A673 (cell line): ENCODE results near the gene GH2. TPM values are rescaled to one million over a fixed set of nuclear protein-coding genes. Genes with fewer than 3 reads are reported as not detected.

ENCODE experiments used
- BruUV-seq: library from RNA; stranded (reverse); fragments of 400-500 nt; replicated peaks from 2 replicates; lab custom pipeline; 2021; lab: Mats Ljungman, UMichigan
- CTCF ChIA-PET: fragments of 300-600 bp; sonication (Branson Sonifier 250); formaldehyde crosslinking; loops from one replicate; lab custom pipeline; 2022; ENCODE audit warnings: antibody characterized with exemption; lab: Charles Lee
- POLR2A ChIA-PET: fragments of 300-600 bp; sonication (Branson Sonifier 250); formaldehyde crosslinking; loops from one replicate; lab custom pipeline; 2022; ENCODE audit warnings: antibody characterized with exemption; ENCODE audit not compliant: low non-redundant PET; lab: Charles Lee
- DNase-seq: peaks from one replicate; pipeline ENCODE4 v3.0.0-alpha.2; 2015; ENCODE audit warnings: low spot score
- H3K27ac ChIP-seq: fragments of 200-600 bp; sonication (generic); 2 replicates; pipeline ENCODE4 v1.5.1; 2016; ENCODE audit warnings: mixed run types, low read depth, mild to moderate bottlenecking, mixed read lengths, antibody characterized with exemption, low read length; ENCODE audit not compliant: poor library complexity, severe bottlenecking
- H3K27me3 ChIP-seq: fragments of 200-600 bp; sonication (generic); replicated peaks from 2 replicates; pipeline ENCODE4 v1.6.1; 2017; ENCODE audit warnings: mixed run types, low read depth, mild to moderate bottlenecking, mixed read lengths, antibody characterized with exemption, low read length; ENCODE audit not compliant: insufficient read depth, poor library complexity
- H3K36me3 ChIP-seq: fragments of 200-600 bp; sonication (generic); 2 replicates; pipeline ENCODE4 v1.6.1; 2016; ENCODE audit warnings: mixed run types, mild to moderate bottlenecking, mixed read lengths, antibody characterized with exemption, low read length; ENCODE audit not compliant: insufficient read depth, poor library complexity, severe bottlenecking
- H3K4me1 ChIP-seq: fragments of 200-600 bp; sonication (generic); 2 replicates; pipeline ENCODE4 v1.6.1; 2017; ENCODE audit warnings: mixed run types, mild to moderate bottlenecking, mixed read lengths, antibody characterized with exemption, low read length; ENCODE audit not compliant: insufficient read depth, poor library complexity, severe bottlenecking
- H3K4me3 ChIP-seq: fragments of 200-600 bp; sonication (generic); 2 replicates; pipeline ENCODE4 v1.5.1; 2016; ENCODE audit warnings: low read depth, mixed run types, mild to moderate bottlenecking, mixed read lengths, low read length; ENCODE audit not compliant: poor library complexity, severe bottlenecking
- H3K9me3 ChIP-seq: fragments of 200-600 bp; sonication (generic); 2 replicates; pipeline ENCODE4 v1.6.1; 2016; ENCODE audit warnings: mixed run types, low read depth, mild to moderate bottlenecking, mixed read lengths, antibody characterized with exemption, low read length; ENCODE audit not compliant: poor library complexity, severe bottlenecking
- EZH2 ChIP-seq: fragments of 200-600 bp; sonication (generic); IDR thresholded peaks from 2 replicates; pipeline ENCODE4 v1.6.1; 2017; ENCODE audit warnings: borderline replicate concordance, low read depth, mild to moderate bottlenecking, mixed read lengths, antibody characterized with exemption, low read length; ENCODE audit not compliant: poor library complexity, severe bottlenecking
- intact Hi-C: fragments of 100-400 bp; cut with micrococcal nuclease; formaldehyde crosslinking; loops from one replicate; pipeline ENCODE4 v1.10.0; 2022; ENCODE audit not compliant: unreplicated experiment
- total RNA-seq: library from RNA; stranded (reverse); gene quantifications from 2 replicates; pipeline ENCODE4 v1.2.3, GENCODE V29; 2021
- TF ChIP-seq, protein P1 (sequence below): fragments of 300-800, 200-600 bp; sonication (generic); conservative IDR thresholded peaks from 2 replicates; pipeline ENCODE4 v1.5.1; 2017; ENCODE audit warnings: low read depth, mild to moderate bottlenecking, antibody characterized with exemption, low read length, moderate library complexity, mixed read lengths

GH2 gene
- total RNA-seq, 1 experiment from 2014 or later: not detected

DNA sequence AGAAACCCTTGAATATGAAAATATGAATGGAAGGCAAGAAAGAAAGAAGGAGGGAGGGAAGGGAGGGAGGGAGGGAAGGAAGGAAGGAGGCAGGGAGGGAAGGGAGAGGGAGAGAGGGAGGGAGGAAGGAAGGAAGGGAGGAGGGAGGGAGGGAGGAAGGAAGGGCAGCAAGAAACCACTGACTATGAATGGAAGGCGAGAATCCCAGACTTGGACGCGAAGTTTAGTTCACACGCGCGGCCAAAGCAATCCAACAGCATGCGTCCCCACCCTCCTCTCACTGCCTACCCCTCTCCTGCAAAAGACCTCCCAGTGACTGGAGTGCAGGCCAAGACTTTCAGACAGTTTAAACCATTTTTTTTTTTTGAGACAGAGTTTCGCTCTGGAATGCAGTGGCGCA lies 31.3 kb downstream of the GH2 start:
- CTCF ChIA-PET: no interaction called here
- no peak overlapping the region for H3K27ac ChIP-seq

DNA sequence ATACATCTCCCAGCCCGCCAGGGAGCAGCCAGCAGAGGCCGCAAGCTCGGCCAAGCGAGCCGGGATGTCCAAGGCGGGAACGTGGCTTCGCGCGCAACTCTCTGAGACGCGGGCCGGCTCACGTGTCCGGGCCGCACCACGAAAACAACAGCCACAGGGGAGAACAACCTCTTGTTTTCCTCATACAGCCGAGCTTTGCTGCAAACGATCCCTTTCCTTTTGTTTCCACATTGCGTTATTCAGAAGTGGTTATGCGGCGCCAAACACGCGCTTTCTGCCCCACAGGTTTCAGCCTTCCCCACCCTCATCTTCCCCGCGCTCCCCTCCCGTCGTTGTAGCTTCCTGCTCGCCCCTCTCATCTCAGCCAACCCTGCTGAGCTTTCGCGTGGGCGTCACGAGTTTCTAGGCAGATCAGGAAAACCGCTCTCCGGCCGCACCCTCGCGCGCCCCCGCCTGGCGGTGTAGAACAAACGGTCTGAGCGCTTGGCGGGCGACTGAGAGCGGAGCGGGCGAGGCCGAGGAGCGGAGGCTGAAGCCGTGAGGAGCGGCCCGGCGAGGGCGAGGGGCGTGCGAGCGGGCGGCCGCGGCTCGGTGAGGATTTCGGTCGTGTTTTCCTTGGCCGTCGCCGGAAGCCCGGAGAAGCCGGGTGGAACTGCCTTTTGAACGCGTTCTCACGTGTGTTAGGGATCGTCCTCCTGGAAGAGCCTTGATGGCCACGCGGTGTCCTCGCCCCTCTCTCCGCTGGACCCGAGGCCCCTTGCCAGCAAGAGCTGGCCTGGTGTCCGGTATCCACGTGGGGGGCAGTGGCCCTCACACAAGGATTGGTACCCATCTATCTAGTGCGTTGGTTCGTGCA lies 32.7 kb downstream of the GH2 start:
- intact Hi-C loops: no loop called here
- H3K27ac ChIP-seq: no peak overlapping the region
- CTCF ChIA-PET: interaction anchor here (0.6 kb wide), 1 partner anchor 272 kb away, joined by 3 read pairs; no protein-coding TSS in a partner anchor
- H3K9me3 ChIP-seq: no peaks in the 10 kb centered on the region
- DNase-seq: peak; percentile 53
- H3K4me1 ChIP-seq: no peaks in the 10 kb centered on the region
- TF ChIP-seq EZH2: no peak
- TF ChIP-seq, protein P1, sequence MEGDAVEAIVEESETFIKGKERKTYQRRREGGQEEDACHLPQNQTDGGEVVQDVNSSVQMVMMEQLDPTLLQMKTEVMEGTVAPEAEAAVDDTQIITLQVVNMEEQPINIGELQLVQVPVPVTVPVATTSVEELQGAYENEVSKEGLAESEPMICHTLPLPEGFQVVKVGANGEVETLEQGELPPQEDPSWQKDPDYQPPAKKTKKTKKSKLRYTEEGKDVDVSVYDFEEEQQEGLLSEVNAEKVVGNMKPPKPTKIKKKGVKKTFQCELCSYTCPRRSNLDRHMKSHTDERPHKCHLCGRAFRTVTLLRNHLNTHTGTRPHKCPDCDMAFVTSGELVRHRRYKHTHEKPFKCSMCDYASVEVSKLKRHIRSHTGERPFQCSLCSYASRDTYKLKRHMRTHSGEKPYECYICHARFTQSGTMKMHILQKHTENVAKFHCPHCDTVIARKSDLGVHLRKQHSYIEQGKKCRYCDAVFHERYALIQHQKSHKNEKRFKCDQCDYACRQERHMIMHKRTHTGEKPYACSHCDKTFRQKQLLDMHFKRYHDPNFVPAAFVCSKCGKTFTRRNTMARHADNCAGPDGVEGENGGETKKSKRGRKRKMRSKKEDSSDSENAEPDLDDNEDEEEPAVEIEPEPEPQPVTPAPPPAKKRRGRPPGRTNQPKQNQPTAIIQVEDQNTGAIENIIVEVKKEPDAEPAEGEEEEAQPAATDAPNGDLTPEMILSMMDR: 0 out of 2 replicates have a peak, but pooled peaks have one; percentile 29
- no peaks in the 10 kb centered on the region for H3K27me3 ChIP-seq
- no TSS peak for BruUV-seq
- H3K4me3 ChIP-seq: no peak overlapping the region
- POLR2A ChIA-PET: no interaction called here
- H3K36me3 ChIP-seq: no peaks in the 10 kb centered on the region

More for the DNA sequence above, 31.3 kb downstream of the GH2 start:
- intact Hi-C loops: no loop called here
- DNase-seq: no peak
- POLR2A ChIA-PET: no interaction called here
- no peaks in the 10 kb centered on the region for H3K4me1 ChIP-seq
- BruUV-seq: no TSS peak
- no peaks in the 10 kb centered on the region for H3K9me3 ChIP-seq
- no peak overlapping the region for H3K4me3 ChIP-seq
- TF ChIP-seq, protein P1: no peak
- no peak for TF ChIP-seq EZH2
- H3K27me3 ChIP-seq: no peaks in the 10 kb centered on the region
- H3K36me3 ChIP-seq: no peaks in the 10 kb centered on the region

DNA sequence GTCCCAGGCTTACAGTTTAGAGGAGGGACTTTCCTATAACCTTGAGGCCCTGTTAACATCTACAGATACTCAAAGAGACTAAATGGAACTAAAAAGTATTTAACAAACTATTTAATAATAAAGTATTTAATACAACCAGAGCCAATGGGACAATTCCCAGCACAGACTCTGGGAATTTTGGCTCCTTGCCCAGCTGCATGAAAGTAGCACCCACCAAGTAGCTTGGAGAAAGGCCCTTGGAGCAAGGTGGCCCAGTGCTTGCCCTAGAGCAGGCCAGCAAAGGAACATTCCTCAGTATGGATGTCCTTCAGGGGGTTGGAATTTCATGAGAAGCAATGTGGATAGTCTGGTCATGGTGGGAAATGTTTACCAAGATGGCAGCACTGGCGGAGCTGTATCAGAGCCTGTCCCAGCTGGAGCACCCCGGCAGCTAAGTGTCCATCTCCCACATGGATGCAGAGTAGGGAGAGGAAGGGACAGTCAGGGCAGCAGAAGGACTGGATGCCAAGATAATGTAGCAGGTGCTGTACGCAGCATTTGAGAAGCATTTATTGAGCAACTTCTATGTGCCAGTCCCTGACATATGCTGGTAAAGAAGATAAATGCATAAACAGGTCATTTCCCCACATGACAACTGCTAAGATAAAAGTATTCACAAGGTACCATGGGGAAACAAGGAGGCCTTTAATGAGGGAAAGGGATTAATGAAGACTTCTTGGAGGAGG lies 34.1 kb downstream of the GH2 start:
- no peak for DNase-seq
- POLR2A ChIA-PET: no interaction called here
- H3K4me3 ChIP-seq: no peak overlapping the region
- BruUV-seq: no TSS peak
- CTCF ChIA-PET: no interaction called here
- intact Hi-C loops: no loop called here
- no peaks in the 10 kb centered on the region for H3K4me1 ChIP-seq
- H3K36me3 ChIP-seq: no peaks in the 10 kb centered on the region
- no peak for TF ChIP-seq EZH2
- TF ChIP-seq, protein P1: no peak
- H3K9me3 ChIP-seq: no peaks in the 10 kb centered on the region
- H3K27ac ChIP-seq: no peak overlapping the region
- no peaks in the 10 kb centered on the region for H3K27me3 ChIP-seq
